DOHH2 (cell line): ENCODE results near the gene MKLN1.

Experiments used
- EZH2phosphoT487 ChIP-seq: fragments of 200-600 bp; sonication (generic); IDR thresholded peaks from 2 replicates; pipeline ENCODE4 v1.6.1; 2017; ENCODE audit warnings: borderline replicate concordance, mild to moderate bottlenecking, antibody characterized with exemption, low read length, moderate library complexity, mixed read lengths
- TF ChIP-seq, protein P1 (sequence below): fragments of 200-600 bp; sonication (generic); IDR thresholded peaks from one replicate; pipeline ENCODE4 v1.5.1; 2014; ENCODE audit warnings: antibody characterized with exemption, mild to moderate bottlenecking, low read depth, low read length; ENCODE audit not compliant: poor library complexity, severe bottlenecking

DNA sequence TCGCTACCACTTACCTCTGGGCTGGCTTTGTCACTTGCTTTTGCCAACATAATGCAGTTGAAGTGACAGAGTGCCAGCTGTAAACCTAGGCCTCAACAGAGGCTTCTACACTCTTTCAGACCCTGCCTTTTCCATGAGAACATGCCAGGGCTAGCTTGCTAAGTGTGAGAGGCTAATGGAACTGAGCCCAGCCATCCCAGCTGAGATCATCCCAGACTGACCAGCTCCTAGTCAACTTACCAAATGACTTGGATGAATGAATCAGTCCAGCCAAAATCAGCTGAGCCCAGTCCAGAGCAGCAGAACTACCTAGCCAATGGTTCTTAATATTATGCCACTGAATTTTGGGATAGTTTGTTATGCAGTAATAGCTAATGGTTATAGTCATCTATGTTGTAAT lies 34.7 kb upstream of the MKLN1 start:
- TF ChIP-seq, protein P1, sequence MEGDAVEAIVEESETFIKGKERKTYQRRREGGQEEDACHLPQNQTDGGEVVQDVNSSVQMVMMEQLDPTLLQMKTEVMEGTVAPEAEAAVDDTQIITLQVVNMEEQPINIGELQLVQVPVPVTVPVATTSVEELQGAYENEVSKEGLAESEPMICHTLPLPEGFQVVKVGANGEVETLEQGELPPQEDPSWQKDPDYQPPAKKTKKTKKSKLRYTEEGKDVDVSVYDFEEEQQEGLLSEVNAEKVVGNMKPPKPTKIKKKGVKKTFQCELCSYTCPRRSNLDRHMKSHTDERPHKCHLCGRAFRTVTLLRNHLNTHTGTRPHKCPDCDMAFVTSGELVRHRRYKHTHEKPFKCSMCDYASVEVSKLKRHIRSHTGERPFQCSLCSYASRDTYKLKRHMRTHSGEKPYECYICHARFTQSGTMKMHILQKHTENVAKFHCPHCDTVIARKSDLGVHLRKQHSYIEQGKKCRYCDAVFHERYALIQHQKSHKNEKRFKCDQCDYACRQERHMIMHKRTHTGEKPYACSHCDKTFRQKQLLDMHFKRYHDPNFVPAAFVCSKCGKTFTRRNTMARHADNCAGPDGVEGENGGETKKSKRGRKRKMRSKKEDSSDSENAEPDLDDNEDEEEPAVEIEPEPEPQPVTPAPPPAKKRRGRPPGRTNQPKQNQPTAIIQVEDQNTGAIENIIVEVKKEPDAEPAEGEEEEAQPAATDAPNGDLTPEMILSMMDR = no peak
- no peak for TF ChIP-seq EZH2phosphoT487
